Neural cell (in vitro differentiated cells): ENCODE measurements around the gene TTC9C. TPM values are rescaled to one million over a fixed set of nuclear protein-coding genes. Genes with fewer than 3 reads are reported as not detected.
"Not testable (repeated sequence)": the region's sequence is repeated elsewhere in the genome, so short reads cannot be mapped to it uniquely, and the experiment has no call there.

Source experiments
- H2AFZ ChIP-seq: fragments of 200-600, 300-800 bp; sonication (generic), shearing (Covaris generic); 2 replicates; pipeline ENCODE4 v1.6.0; 2014; ENCODE audit warnings: low read depth, mild to moderate bottlenecking, antibody characterized with exemption, low read length, moderate library complexity
- H3F3A ChIP-seq: fragments of 200-600 bp; shearing (Covaris generic); 2 replicates; pipeline ENCODE4 v1.6.1; 2016; ENCODE audit warnings: mild to moderate bottlenecking, moderate library complexity, mixed read lengths, antibody characterized with exemption, low read length; ENCODE audit not compliant: insufficient read depth, poor library complexity, severe bottlenecking
- H3K27ac ChIP-seq: fragments of 200-600, 300-800 bp; sonication (generic), shearing (Covaris generic); 2 replicates; pipeline ENCODE4 v1.5.1; 2014; ENCODE audit warnings: mild to moderate bottlenecking, low read length, moderate library complexity
- H3K27me3 ChIP-seq: fragments of 300-800, 200-600 bp; sonication (generic), shearing (Covaris generic); 2 replicates; pipeline ENCODE4 v1.6.0; 2014; ENCODE audit warnings: mild to moderate bottlenecking, low read depth, low read length, moderate library complexity; ENCODE audit not compliant: insufficient read depth
- H3K36me3 ChIP-seq: fragments of 300-800, 200-600 bp; sonication (generic), shearing (Covaris generic); 2 replicates; pipeline ENCODE4 v1.5.1; 2014; ENCODE audit warnings: mild to moderate bottlenecking, antibody characterized with exemption, low read length, moderate library complexity; ENCODE audit not compliant: insufficient read depth
- H3K4me2 ChIP-seq: fragments of 300-800, 200-600 bp; sonication (generic), shearing (Covaris generic); 2 replicates; pipeline ENCODE4 v1.6.0; 2014; ENCODE audit warnings: mild to moderate bottlenecking, low read length
- H3K4me3 ChIP-seq: fragments of 300-800, 200-600 bp; sonication (generic), shearing (Covaris generic); 2 replicates; pipeline ENCODE4 v1.5.1; 2014; ENCODE audit warnings: mild to moderate bottlenecking, low read length, moderate library complexity
- H3K79me2 ChIP-seq: fragments of 200-600 bp; shearing (Covaris generic); replicated peaks from 2 replicates; pipeline ENCODE4 v1.6.0; 2014; ENCODE audit warnings: mild to moderate bottlenecking, low read length, moderate library complexity; ENCODE audit not compliant: insufficient read depth
- H3K9ac ChIP-seq: fragments of 300-800, 200-600 bp; sonication (generic), shearing (Covaris generic); 2 replicates; pipeline ENCODE4 v1.6.1; 2016; ENCODE audit warnings: mild to moderate bottlenecking, low read length, mixed read lengths
- H3K9me2 ChIP-seq: fragments of 200-600 bp; shearing (Covaris generic); 2 replicates; pipeline ENCODE4 v1.6.1; 2016; ENCODE audit warnings: mild to moderate bottlenecking, low read length, mixed read lengths; ENCODE audit not compliant: insufficient read depth
- H3K9me3 ChIP-seq: fragments of 200-600, 300-800 bp; sonication (generic), shearing (Covaris generic); 2 replicates; pipeline ENCODE4 v1.6.1; 2016; ENCODE audit warnings: mild to moderate bottlenecking, mixed run types, low read length, moderate library complexity, mixed read lengths
- H4K20me1 ChIP-seq: fragments of 200-600 bp; shearing (Covaris generic); 2 replicates; pipeline ENCODE4 v1.6.1; 2016; ENCODE audit warnings: mild to moderate bottlenecking, mixed run types; ENCODE audit not compliant: insufficient read depth
- EP300 ChIP-seq: fragments of 450-650 bp; conservative IDR thresholded peaks from 2 replicates; pipeline ENCODE4 v1.6.1; 2014; ENCODE audit warnings: antibody characterized with exemption, mild to moderate bottlenecking, moderate library complexity; ENCODE audit not compliant: poor library complexity, severe bottlenecking
- EZH2 ChIP-seq: fragments of 200-600, 300-800 bp; shearing (Covaris generic), sonication (generic); IDR thresholded peaks from 2 replicates; pipeline ENCODE4 v1.6.1; 2014; ENCODE audit warnings: antibody characterized with exemption, low read length, borderline replicate concordance, mild to moderate bottlenecking; ENCODE audit not compliant: insufficient read depth, poor library complexity, severe bottlenecking
- MXI1 ChIP-seq: fragments of 450-650 bp; conservative IDR thresholded peaks from 2 replicates; pipeline ENCODE4 v1.6.1; 2014; ENCODE audit warnings: antibody characterized with exemption, mild to moderate bottlenecking; ENCODE audit not compliant: poor library complexity, severe bottlenecking
- POLR2AphosphoS5 ChIP-seq: IDR thresholded peaks from 2 replicates; pipeline ENCODE4 v1.6.1; 2012
- RAD21 ChIP-seq: fragments of 450-650 bp; conservative IDR thresholded peaks from 2 replicates; pipeline ENCODE4 v1.6.1; 2014; ENCODE audit warnings: antibody characterized with exemption, mild to moderate bottlenecking, moderate library complexity
- SMC3 ChIP-seq: fragments of 450-650 bp; conservative IDR thresholded peaks from 2 replicates; pipeline ENCODE4 v1.6.1; 2014; ENCODE audit warnings: antibody characterized with exemption, mild to moderate bottlenecking, moderate library complexity; ENCODE audit not compliant: poor library complexity
- TAF1 ChIP-seq: IDR thresholded peaks from 2 replicates; pipeline ENCODE4 v1.6.1; 2012; ENCODE audit warnings: low read depth
- polyA plus RNA-seq: library from polyadenylated mRNA; depleted of rRNA; stranded (reverse); fragments of >200 nt; gene quantifications from 2 replicates; pipeline ENCODE4 v1.2.3, GENCODE V29; 2014
- TF ChIP-seq, protein P1 (sequence below): fragments of 450-650 bp; IDR thresholded peaks from 2 replicates; pipeline ENCODE4 v1.5.1; 2014; ENCODE audit warnings: antibody characterized with exemption, mild to moderate bottlenecking, moderate library complexity; ENCODE audit not compliant: poor library complexity, severe bottlenecking
- TF ChIP-seq, protein P2 (sequence below): IDR thresholded peaks from 2 replicates; pipeline ENCODE4 v1.6.1; 2012; ENCODE audit warnings: borderline replicate concordance

The TTC9C gene
- polyA plus RNA-seq, 1 donor from 2014 or later, result 48.6 TPM

DNA sequence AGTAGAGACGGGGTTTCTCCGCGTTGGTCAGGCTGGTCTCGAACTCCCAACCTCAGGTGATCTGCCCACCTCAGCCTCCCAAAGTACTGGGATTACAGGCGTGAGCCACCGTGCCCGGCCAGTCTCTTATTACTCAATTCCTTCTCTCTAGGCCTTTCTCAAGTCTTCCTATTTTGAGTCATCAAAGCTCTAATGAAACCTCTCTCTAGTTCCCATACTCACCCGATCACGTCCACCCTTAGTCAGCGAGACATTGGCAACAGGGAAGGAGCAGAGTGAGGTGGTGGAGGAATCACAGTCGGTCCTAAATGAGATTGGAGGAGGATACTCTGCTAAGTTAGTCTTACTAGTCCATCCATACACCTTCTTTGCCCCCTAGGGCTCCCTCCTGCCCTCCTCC lies 26.0 kb upstream of the TTC9C start:
- H3K9me3 ChIP-seq, result no peaks in the 10 kb centered on the region
- no peak overlapping the region for H3K27ac ChIP-seq
- H2AFZ ChIP-seq, result no peak overlapping the region
- no peaks in the 10 kb centered on the region for H4K20me1 ChIP-seq
- no peaks in the 10 kb centered on the region for H3F3A ChIP-seq
- no peak overlapping the region for H3K4me3 ChIP-seq
- no peaks in the 10 kb centered on the region for H3K36me3 ChIP-seq
- no peak overlapping the region for H3K4me2 ChIP-seq
- no peak for TF ChIP-seq RAD21
- no peak for TF ChIP-seq EP300
- TF ChIP-seq, protein P1, sequence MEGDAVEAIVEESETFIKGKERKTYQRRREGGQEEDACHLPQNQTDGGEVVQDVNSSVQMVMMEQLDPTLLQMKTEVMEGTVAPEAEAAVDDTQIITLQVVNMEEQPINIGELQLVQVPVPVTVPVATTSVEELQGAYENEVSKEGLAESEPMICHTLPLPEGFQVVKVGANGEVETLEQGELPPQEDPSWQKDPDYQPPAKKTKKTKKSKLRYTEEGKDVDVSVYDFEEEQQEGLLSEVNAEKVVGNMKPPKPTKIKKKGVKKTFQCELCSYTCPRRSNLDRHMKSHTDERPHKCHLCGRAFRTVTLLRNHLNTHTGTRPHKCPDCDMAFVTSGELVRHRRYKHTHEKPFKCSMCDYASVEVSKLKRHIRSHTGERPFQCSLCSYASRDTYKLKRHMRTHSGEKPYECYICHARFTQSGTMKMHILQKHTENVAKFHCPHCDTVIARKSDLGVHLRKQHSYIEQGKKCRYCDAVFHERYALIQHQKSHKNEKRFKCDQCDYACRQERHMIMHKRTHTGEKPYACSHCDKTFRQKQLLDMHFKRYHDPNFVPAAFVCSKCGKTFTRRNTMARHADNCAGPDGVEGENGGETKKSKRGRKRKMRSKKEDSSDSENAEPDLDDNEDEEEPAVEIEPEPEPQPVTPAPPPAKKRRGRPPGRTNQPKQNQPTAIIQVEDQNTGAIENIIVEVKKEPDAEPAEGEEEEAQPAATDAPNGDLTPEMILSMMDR, result no peak
- no peak for TF ChIP-seq MXI1
- no peak for TF ChIP-seq TAF1
- no peak for TF ChIP-seq SMC3
- TF ChIP-seq EZH2, result no peak
- TF ChIP-seq POLR2AphosphoS5, result no peak
- no peaks in the 10 kb centered on the region for H3K9me2 ChIP-seq
- H3K27me3 ChIP-seq, result no peaks in the 10 kb centered on the region
- H3K79me2 ChIP-seq, result peaks cover 25% of the 10 kb centered on the region
- no peak overlapping the region for H3K9ac ChIP-seq

DNA sequence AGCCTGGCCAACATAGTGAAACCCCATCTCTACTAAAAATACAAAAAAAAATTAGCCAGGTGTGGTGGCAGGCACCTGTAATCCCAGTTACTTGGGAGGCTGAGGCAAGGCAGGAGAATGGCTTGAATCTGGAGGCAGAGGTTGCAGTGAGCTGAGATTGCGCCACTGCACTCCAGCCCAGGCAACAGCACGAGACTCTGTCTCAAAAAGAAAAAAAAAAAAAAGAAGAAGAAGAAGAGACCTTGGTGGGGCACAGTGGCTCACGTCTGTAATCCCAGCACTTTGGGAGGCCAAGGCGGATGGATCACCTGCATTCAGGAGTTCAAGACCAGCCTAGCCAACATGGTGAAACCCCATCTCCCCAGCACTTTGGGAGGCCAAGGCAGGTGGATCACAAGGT lies 24.4 kb upstream of the TTC9C start:
- H2AFZ ChIP-seq, H3K9me2 ChIP-seq, H3K27ac ChIP-seq, H3K36me3 ChIP-seq, H3K27me3 ChIP-seq, H3F3A ChIP-seq, H3K4me3 ChIP-seq, H3K9me3 ChIP-seq, H4K20me1 ChIP-seq, H3K4me2 ChIP-seq, H3K9ac ChIP-seq: not testable (repeated sequence)
- H3K79me2 ChIP-seq, result peaks cover 40% of the 10 kb centered on the region

DNA sequence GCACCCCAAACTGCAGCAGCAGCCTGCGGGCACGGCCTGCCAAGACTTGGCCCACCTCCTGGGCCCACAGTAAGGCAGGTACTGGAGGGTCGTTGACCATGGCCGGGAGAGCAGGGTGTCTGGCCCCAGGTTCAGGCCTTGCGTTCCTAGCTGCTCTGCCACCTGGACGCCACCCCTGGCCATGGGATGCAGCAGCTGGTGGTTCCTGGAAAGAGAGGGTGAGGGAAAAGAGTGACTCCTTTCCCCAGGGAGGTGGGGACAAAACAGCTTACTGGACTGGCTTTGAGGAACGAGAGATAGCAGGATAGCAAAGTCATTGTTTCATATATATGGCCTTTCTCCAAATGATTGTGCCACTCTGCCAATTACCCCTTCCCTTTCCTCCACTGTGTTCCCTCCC lies 22.9 kb upstream of the TTC9C start:
- Histone ChIP-seq H3K9ac (peak overlapping the region; percentile 99), H3K36me3 (peaks cover 6% of the 10 kb centered on the region), H3F3A (peaks cover 6% of the 10 kb centered on the region), H3K27me3 (no peaks in the 10 kb centered on the region), H3K79me2 (peaks cover 40% of the 10 kb centered on the region), H2AFZ (no peak overlapping the region), H3K4me2 (peak overlapping the region; percentile 79), H3K9me3 (no peaks in the 10 kb centered on the region), H4K20me1 (no peaks in the 10 kb centered on the region), H3K4me3 (peak overlapping the region; percentile 75), H3K9me2 (no peaks in the 10 kb centered on the region), H3K27ac (peak overlapping the region; percentile 96)
- TF ChIP-seq TAF1, result no peak
- no peak for TF ChIP-seq SMC3
- TF ChIP-seq, protein P2, sequence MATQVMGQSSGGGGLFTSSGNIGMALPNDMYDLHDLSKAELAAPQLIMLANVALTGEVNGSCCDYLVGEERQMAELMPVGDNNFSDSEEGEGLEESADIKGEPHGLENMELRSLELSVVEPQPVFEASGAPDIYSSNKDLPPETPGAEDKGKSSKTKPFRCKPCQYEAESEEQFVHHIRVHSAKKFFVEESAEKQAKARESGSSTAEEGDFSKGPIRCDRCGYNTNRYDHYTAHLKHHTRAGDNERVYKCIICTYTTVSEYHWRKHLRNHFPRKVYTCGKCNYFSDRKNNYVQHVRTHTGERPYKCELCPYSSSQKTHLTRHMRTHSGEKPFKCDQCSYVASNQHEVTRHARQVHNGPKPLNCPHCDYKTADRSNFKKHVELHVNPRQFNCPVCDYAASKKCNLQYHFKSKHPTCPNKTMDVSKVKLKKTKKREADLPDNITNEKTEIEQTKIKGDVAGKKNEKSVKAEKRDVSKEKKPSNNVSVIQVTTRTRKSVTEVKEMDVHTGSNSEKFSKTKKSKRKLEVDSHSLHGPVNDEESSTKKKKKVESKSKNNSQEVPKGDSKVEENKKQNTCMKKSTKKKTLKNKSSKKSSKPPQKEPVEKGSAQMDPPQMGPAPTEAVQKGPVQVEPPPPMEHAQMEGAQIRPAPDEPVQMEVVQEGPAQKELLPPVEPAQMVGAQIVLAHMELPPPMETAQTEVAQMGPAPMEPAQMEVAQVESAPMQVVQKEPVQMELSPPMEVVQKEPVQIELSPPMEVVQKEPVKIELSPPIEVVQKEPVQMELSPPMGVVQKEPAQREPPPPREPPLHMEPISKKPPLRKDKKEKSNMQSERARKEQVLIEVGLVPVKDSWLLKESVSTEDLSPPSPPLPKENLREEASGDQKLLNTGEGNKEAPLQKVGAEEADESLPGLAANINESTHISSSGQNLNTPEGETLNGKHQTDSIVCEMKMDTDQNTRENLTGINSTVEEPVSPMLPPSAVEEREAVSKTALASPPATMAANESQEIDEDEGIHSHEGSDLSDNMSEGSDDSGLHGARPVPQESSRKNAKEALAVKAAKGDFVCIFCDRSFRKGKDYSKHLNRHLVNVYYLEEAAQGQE, result no peak
- TF ChIP-seq EZH2, result no peak
- TF ChIP-seq, protein P1, result no peak
- no peak for TF ChIP-seq MXI1
- TF ChIP-seq RAD21, result no peak
- TF ChIP-seq POLR2AphosphoS5, result no peak
- no peak for TF ChIP-seq EP300
